H1 (cell line): ENCODE data around the gene TNS2. TPM values are rescaled to one million over a fixed set of nuclear protein-coding genes. Genes with fewer than 3 reads are reported as not detected.

Experiments
- CTCF ChIA-PET: fragments of 300-600 bp; sonication (Branson Sonifier 250); formaldehyde crosslinking; loops from one replicate; lab custom pipeline; 2021; ENCODE audit not compliant: partially characterized antibody; lab: Charles Lee
- POLR2A ChIA-PET: fragments of 300-600 bp; sonication (Branson Sonifier 250); formaldehyde crosslinking; loops from one replicate; lab custom pipeline; 2021; ENCODE audit warnings: inconsistent platforms; ENCODE audit not compliant: partially characterized antibody; lab: Charles Lee
- DNase-seq, 2 experiments: peaks; one replicate each; pipeline versions ENCODE4 v3.0.0 to v3.0.0-alpha.2; 2010 to 2022; ENCODE audit warnings: low spot score in 2 of 2, low read depth in 1 of 2, mixed read lengths in 1 of 2
- FAIRE-seq: peaks from 2 replicates; lab custom pipeline; 2011; peaks lifted over from hg19 to GRCh38; lab: Jason Lieb, UNC
- H2AFZ ChIP-seq: 2 replicates; pipeline ENCODE4 v1.8.1; 2012; ENCODE audit warnings: low read length, inconsistent platforms
- H2AK5ac ChIP-seq: 2 replicates; pipeline ENCODE4 v1.6.1; 2013; ENCODE audit warnings: low read depth, low read length
- H2BK120ac ChIP-seq: replicated peaks from 2 replicates; pipeline ENCODE3; 2013; ENCODE audit warnings: low read depth, low read length, inconsistent platforms
- H2BK12ac ChIP-seq: 2 replicates; pipeline ENCODE4 v1.6.1; 2013; ENCODE audit warnings: low read depth, low read length
- H2BK15ac ChIP-seq: 2 replicates; pipeline ENCODE4 v1.6.1; 2013; ENCODE audit warnings: low read length
- H2BK20ac ChIP-seq: 2 replicates; pipeline ENCODE4 v1.6.1; 2013; ENCODE audit warnings: low read length
- H2BK5ac ChIP-seq: 2 replicates; pipeline ENCODE4 v1.6.1; 2013; ENCODE audit warnings: low read depth, low read length
- H3K14ac ChIP-seq: 2 replicates; pipeline ENCODE4 v1.6.1; 2013; ENCODE audit warnings: inconsistent platforms; ENCODE audit not compliant: insufficient read length
- H3K18ac ChIP-seq: 2 replicates; pipeline ENCODE4 v1.6.1; 2013; ENCODE audit warnings: low read length; ENCODE audit errors: extremely low read depth
- H3K23ac ChIP-seq: 2 replicates; pipeline ENCODE4 v1.6.1; 2013; ENCODE audit warnings: inconsistent platforms; ENCODE audit not compliant: insufficient read length
- H3K23me2 ChIP-seq: 2 replicates; pipeline ENCODE4 v1.6.1; 2013; ENCODE audit warnings: low read depth, low read length
- H3K27ac ChIP-seq: 2 replicates; pipeline ENCODE4 v1.6.1; 2011; ENCODE audit warnings: low read depth, low read length, inconsistent platforms
- H3K27me3 ChIP-seq, 4 experiments: replicated peaks in 1 of 4; 1 replicate in 1 of 4; 2 replicates in 3 of 4; pipeline versions ENCODE4 v1.6.1 to v1.8.1; 2011 to 2013; ENCODE audit warnings: low read length in 3 of 4, mild to moderate bottlenecking in 3 of 4, inconsistent platforms in 2 of 4, mixed read lengths in 2 of 4, moderate library complexity in 1 of 4; ENCODE audit not compliant: control insufficient read depth in 3 of 4, insufficient read depth in 3 of 4; ENCODE audit errors: extremely low read depth in 1 of 4
- H3K36me3 ChIP-seq, 4 experiments: 2 replicates each; pipeline versions ENCODE4 v1.6.1 to v1.8.1; 2011 to 2013; ENCODE audit warnings: mild to moderate bottlenecking in 4 of 4, low read length in 3 of 4, moderate library complexity in 2 of 4, control low read depth in 1 of 4, inconsistent platforms in 1 of 4; ENCODE audit not compliant: insufficient read depth in 4 of 4, control insufficient read depth in 2 of 4
- H3K4ac ChIP-seq: replicated peaks from 2 replicates; pipeline ENCODE3; 2013; ENCODE audit warnings: low read length, low read depth, mixed read lengths, inconsistent platforms; ENCODE audit not compliant: insufficient read length
- H3K4me1 ChIP-seq, 4 experiments: replicated peaks in 1 of 4; 1 replicate in 1 of 4; 2 replicates in 3 of 4; pipeline versions ENCODE4 v1.6.1 to v1.8.1; 2011 to 2013; ENCODE audit warnings: low read length in 3 of 4, inconsistent platforms in 2 of 4, mixed read lengths in 1 of 4; ENCODE audit not compliant: insufficient read depth in 4 of 4, control insufficient read depth in 3 of 4
- H3K4me2 ChIP-seq, 2 experiments: 2 replicates each; pipeline versions ENCODE4 v1.6.1 to v1.8.1; 2011 to 2013; ENCODE audit warnings: low read depth in 2 of 2, low read length in 2 of 2, control low read depth in 1 of 2, inconsistent platforms in 1 of 2, mild to moderate bottlenecking in 1 of 2; ENCODE audit not compliant: insufficient read depth in 1 of 2
- H3K4me3 ChIP-seq, 4 experiments: fragments of 200-600, 300-600 bp in 1 of 4; sonication (generic), shearing (Covaris generic), sonication (Bioruptor Twin) in 1 of 4; 2 replicates each; pipeline versions ENCODE4 v1.5.1 to v1.8.1; 2011 to 2016; ENCODE audit warnings: low read length in 4 of 4, low read depth in 3 of 4, control low read depth in 2 of 4, inconsistent platforms in 2 of 4, mild to moderate bottlenecking in 2 of 4, mixed read lengths in 1 of 4, moderate library complexity in 1 of 4; ENCODE audit not compliant: insufficient read depth in 2 of 4; ENCODE audit errors: extremely low read depth in 1 of 4
- H3K56ac ChIP-seq: replicated peaks from 2 replicates; pipeline ENCODE3; 2013; ENCODE audit warnings: low read depth, mild to moderate bottlenecking, mixed read lengths, low read length, inconsistent platforms; ENCODE audit not compliant: insufficient read length
- H3K79me1 ChIP-seq: 2 replicates; pipeline ENCODE4 v1.6.1; 2013; ENCODE audit warnings: low read depth, low read length, control low read depth
- H3K79me2 ChIP-seq, 2 experiments: 2 replicates each; pipeline versions ENCODE4 v1.6.1 to v1.8.1; 2012 to 2013; ENCODE audit warnings: low read length in 2 of 2, mild to moderate bottlenecking in 2 of 2, inconsistent platforms in 1 of 2; ENCODE audit not compliant: insufficient read depth in 2 of 2, control insufficient read depth in 1 of 2
- H3K9ac ChIP-seq, 4 experiments: replicated peaks in 1 of 4; 1 replicate in 1 of 4; 2 replicates in 3 of 4; pipeline versions ENCODE4 v1.6.1 to v1.8.1; 2011 to 2013; ENCODE audit warnings: low read depth in 3 of 4, low read length in 3 of 4, control low read depth in 2 of 4, mild to moderate bottlenecking in 2 of 4, moderate library complexity in 2 of 4, inconsistent platforms in 1 of 4; ENCODE audit errors: extremely low read depth in 1 of 4
- H3K9me3 ChIP-seq, 2 experiments: 2 replicates each; pipeline versions ENCODE4 v1.6.1 to v1.8.1; 2012 to 2013; ENCODE audit warnings: mild to moderate bottlenecking in 2 of 2, moderate library complexity in 2 of 2, control low read depth in 1 of 2, inconsistent platforms in 1 of 2, low read depth in 1 of 2, low read length in 1 of 2, mixed read lengths in 1 of 2; ENCODE audit not compliant: insufficient read depth in 2 of 2
- H4K20me1 ChIP-seq, 2 experiments: replicated peaks in 1 of 2; 2 replicates each; pipeline versions ENCODE3 to v1.8.1; 2011 to 2013; ENCODE audit warnings: inconsistent platforms in 2 of 2, low read length in 2 of 2, mild to moderate bottlenecking in 1 of 2; ENCODE audit not compliant: insufficient read depth in 2 of 2, control insufficient read depth in 1 of 2
- H4K5ac ChIP-seq: 2 replicates; pipeline ENCODE4 v1.6.1; 2013; ENCODE audit warnings: low read length, low read depth, mixed read lengths, inconsistent platforms; ENCODE audit not compliant: insufficient read length
- H4K8ac ChIP-seq: 2 replicates; pipeline ENCODE4 v1.8.0; 2013; ENCODE audit warnings: mild to moderate bottlenecking, moderate library complexity, low read length, inconsistent platforms; ENCODE audit not compliant: insufficient read depth; ENCODE audit errors: extremely low read depth
- H4K91ac ChIP-seq: replicated peaks from 2 replicates; pipeline ENCODE3; 2013; ENCODE audit warnings: low read length, mixed read lengths, inconsistent platforms; ENCODE audit not compliant: insufficient read length
- ASH2L ChIP-seq: fragments of 200-600, 300-600 bp; sonication (generic); IDR thresholded peaks from one replicate; pipeline ENCODE4 v1.7.1; 2017; ENCODE audit warnings: low read length
- ATF3 ChIP-seq: IDR thresholded peaks from 2 replicates; pipeline ENCODE4 v1.6.1; 2011; ENCODE audit warnings: low read depth, mild to moderate bottlenecking, low read length; ENCODE audit not compliant: insufficient read depth
- BCL11A ChIP-seq, 2 experiments: IDR thresholded peaks; one replicate each; pipeline ENCODE4 v1.6.1; 2011; ENCODE audit warnings: low read depth in 2 of 2, low read length in 2 of 2, mild to moderate bottlenecking in 2 of 2
- CHD1 ChIP-seq: IDR thresholded peaks from 2 replicates; pipeline ENCODE4 v1.6.1; 2012; ENCODE audit warnings: low read depth, low read length, improper control_type of control experiment
- EP300 ChIP-seq, 2 experiments: IDR thresholded peaks; 1 replicate in 1 of 2; 2 replicates in 1 of 2; pipeline ENCODE4 v1.6.1; 2011 to 2012; ENCODE audit warnings: low read depth in 2 of 2, low read length in 2 of 2, mild to moderate bottlenecking in 2 of 2, borderline replicate concordance in 1 of 2, inconsistent platforms in 1 of 2, moderate library complexity in 1 of 2
- NANOG ChIP-seq: IDR thresholded peaks from 2 replicates; pipeline ENCODE4 v1.6.1; 2011; ENCODE audit warnings: low read length, low read depth, mild to moderate bottlenecking, inconsistent platforms; ENCODE audit not compliant: insufficient read depth, poor library complexity, severe bottlenecking
- SP1 ChIP-seq: IDR thresholded peaks from 2 replicates; pipeline ENCODE4 v1.6.1; 2011; ENCODE audit warnings: low read depth, low read length
- SUZ12 ChIP-seq: fragments of 200-600 bp; sonication (generic); IDR thresholded peaks from 2 replicates; pipeline ENCODE4 v1.6.1; 2012; ENCODE audit warnings: mild to moderate bottlenecking, inconsistent platforms, low read length, moderate library complexity, mixed read lengths
- TAF1 ChIP-seq: IDR thresholded peaks from 2 replicates; pipeline ENCODE4 v1.6.1; 2011; ENCODE audit warnings: mild to moderate bottlenecking, low read depth, low read length
- TBP ChIP-seq: IDR thresholded peaks from 2 replicates; pipeline ENCODE4 v1.6.1; 2011; ENCODE audit warnings: low read depth, low read length, improper control_type of control experiment
- WGBS, 2 experiments: shearing (Covaris generic) in 1 of 2; methylation state at CpG; one replicate each; pipeline versions ENCODE4 v1.1.6 to v1.1.7; 2013 to 2015; ENCODE audit warnings: low lambda C conversion rate in 2 of 2, mixed read lengths in 2 of 2, inconsistent platforms in 1 of 2, low coverage in 1 of 2, missing lambda C conversion rate in 1 of 2; ENCODE audit not compliant: insufficient replicate concordance in 2 of 2, insufficient coverage in 1 of 2, insufficient read length in 1 of 2; ENCODE audit errors: extremely low coverage in 1 of 2, missing lambda C conversion rate in 1 of 2; 5-methylcytosine and 5-hydroxymethylcytosine counted together
- polyA plus RNA-seq, 7 experiments: library from polyadenylated mRNA; depleted of rRNA in 3 of 7; stranded (reverse) in 5 of 7; unstranded in 2 of 7; fragments of >200 nt in 5 of 7; fragments of 200-250 nt in 2 of 7; gene quantifications; 1 replicate in 5 of 7; 2 replicates in 1 of 7; 4 replicates in 1 of 7; pipeline versions ENCODE4 v1.2.1 to v1.2.3, GENCODE V29; 2011 to 2013; ENCODE audit warnings: missing spikeins in 2 of 7, mixed read lengths in 2 of 7
- total RNA-seq: library from RNA; stranded (reverse); fragmentation: NEBNext Ultra II Directional; extraction: Animal tissue kit (Norgen Biotek cat#: 25700); gene quantifications from 2 replicates; pipeline ENCODE4 v1.2.1, GENCODE V29; 2021

The TNS2 gene
- total and polyA plus RNA-seq, 2 of the 8 experiments (the other 6 are each of a cell fraction or from before 2014, with no cell fraction given) = 2.8 to 4.7 TPM

- Histone ChIP-seq H3K79me1 (no peaks in the 10 kb centered on the region), H3K36me3 (peaks cover 0 to 25% (median 1%) of the 10 kb centered on the region in 4 experiments; a peak in 3 of 8 replicates), H2BK20ac (no peak within 1 kb of the TSS), H3K23me2 (peaks cover 10% of the 10 kb centered on the region; the same call in 1 of the 2 replicates), H3K4me1 (peaks cover 0 to 12% (median 6%) of the 10 kb centered on the region in 4 experiments; a peak in 4 of 7 replicates), H4K8ac (peak within 1 kb of the TSS; percentile 99), H4K20me1 (peaks cover 8 to 14% of the 10 kb centered on the region in 2 experiments), H4K91ac (peak within 1 kb of the TSS; percentile 100), H3K14ac (peak within 1 kb of the TSS; percentile 2), H2BK120ac (peak within 1 kb of the TSS; percentile 96), H3K79me2 (peaks cover 41 to 51% of the 10 kb centered on the region in 2 experiments), H3K27ac (peak within 1 kb of the TSS; percentile 98), H3K4me3 (peak within 1 kb of the TSS; percentile 73 to 93 (median 88)), H3K56ac (peak within 1 kb of the TSS; percentile 90), H3K9ac (peak within 1 kb of the TSS; percentile 94 to 100 (median 98)), H3K4ac (peak within 1 kb of the TSS; percentile 100), H3K18ac (peak within 1 kb of the TSS; percentile 100), H2AK5ac (peak within 1 kb of the TSS; percentile 99), H2BK5ac (peak within 1 kb of the TSS; percentile 100), H3K4me2 (peak within 1 kb of the TSS; percentile 71 to 79), H3K27me3 (no peaks in the 10 kb centered on the region), H3K23ac (no peak within 1 kb of the TSS), H3K9me3 (no peaks in the 10 kb centered on the region), H2BK12ac (peak within 1 kb of the TSS; percentile 98; the same call in 1 of the 2 replicates), H2AFZ (no peak within 1 kb of the TSS), H4K5ac (peak within 1 kb of the TSS; percentile 92), H2BK15ac (peak within 1 kb of the TSS; percentile 99)
- FAIRE-seq (no peak), DNase-seq (peak; percentile 97 to 100)
- POLR2A ChIA-PET = interaction anchor here (0.6 to 15.4 kb wide), 40 partner anchors 11 to 984 kb away, joined by 3 to 711 read pairs (median 4); partner anchors contain the start of genes CSAD, IGFBP6, KRT18 and KRT8
- 2% methylated on average over 61 of the region's 64 CpGs; no CpG with 5 or more reads in 1 of the 2 experiments for WGBS, 2 experiments
- CTCF ChIA-PET = interaction anchor here (0.7 to 1.5 kb wide), 5 partner anchors 9 to 206 kb away, joined by 3 to 6 read pairs (median 3); no protein-coding TSS in a partner anchor
- TF ChIP-seq ASH2L (peak; percentile 91), EP300 (IDR thresholded peaks at IDR 0.05; ENCODE audit: borderline replicate concordance in 1 of 2, low read depth in 2 of 2, low read length in 2 of 2) (no peak), TAF1 (peak; percentile 96), BCL11A (IDR thresholded peaks at IDR 0.05; ENCODE audit: low read depth in 2 of 2, low read length in 2 of 2) (no peak), ATF3 (peak; percentile 69), NANOG (no peak), CHD1 (peak; percentile 68; the same call in 1 of the 2 replicates), SUZ12 (no peak), SP1 (peak; percentile 39; the same call in 1 of the 2 replicates), TBP (peak; percentile 90)
Measured at GRCh38 chr12:53005986-53006809, 43.7 kb upstream of the TNS2 start, which contains the start of gene EIF4B. EIF4B (plus strand) TSS chr12:53006456; CDS start chr12:53006484, 28 bp downstream.
